T1000 (cell line): Measurements from ENCODE around the gene CXCL3.
"Not testable (repeated sequence)": the region's sequence is repeated elsewhere in the genome, so short reads cannot be mapped to it uniquely, and the experiment has no call there.

Experiments used
- DNase-seq: peaks from one replicate; lab custom pipeline; 2025; ENCODE audit warnings: mixed read lengths; lab: John Stamatoyannopoulos, UW

CXCL3 gene

GRCh38 chr4:74038425-74039314 lies at the start of gene CXCL3:
Gene CXCL3, minus strand, starts transcription at chr4:74038689. Its CDS starts 78 bp downstream, at chr4:74038611.
- peak; percentile 66 for DNase-seq

GRCh38 chr4:74087481-74087880 lies 49.0 kb upstream of the CXCL3 start:
- no peak for DNase-seq

GRCh38 chr4:74085669-74086068 lies 47.2 kb upstream of the CXCL3 start:
- no peak for DNase-seq

GRCh38 chr4:74084984-74085383 lies 46.5 kb upstream of the CXCL3 start:
- no peak for DNase-seq

GRCh38 chr4:74083546-74083945 lies 45.1 kb upstream of the CXCL3 start:
- DNase-seq: no peak

DNA sequence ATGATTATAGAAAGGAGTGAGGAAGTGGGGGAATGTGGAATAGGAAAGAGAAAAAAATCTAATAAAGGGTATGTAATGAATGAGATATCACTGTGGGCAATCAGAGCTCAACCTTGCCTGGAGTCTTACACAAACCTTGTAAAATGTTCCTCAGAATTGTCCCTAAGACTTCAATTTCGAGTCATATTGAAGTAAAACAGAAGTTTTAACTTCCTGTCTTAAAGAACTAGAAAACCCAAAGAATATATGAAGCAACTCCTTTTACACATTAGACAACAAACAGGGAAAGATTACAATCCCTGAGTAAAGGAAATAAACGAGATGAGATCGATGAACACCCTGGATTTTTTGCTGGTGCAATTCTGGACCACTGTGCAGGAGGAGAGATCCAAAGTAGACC lies 42.5 kb upstream of the CXCL3 start:
- no peak for DNase-seq

GRCh38 chr4:74080351-74080750 lies 41.9 kb upstream of the CXCL3 start:
- DNase-seq: not testable (repeated sequence)

- DNase-seq: not testable (repeated sequence)
Measured at GRCh38 chr4:74079024-74079423, 40.5 kb upstream of the CXCL3 start.

DNA sequence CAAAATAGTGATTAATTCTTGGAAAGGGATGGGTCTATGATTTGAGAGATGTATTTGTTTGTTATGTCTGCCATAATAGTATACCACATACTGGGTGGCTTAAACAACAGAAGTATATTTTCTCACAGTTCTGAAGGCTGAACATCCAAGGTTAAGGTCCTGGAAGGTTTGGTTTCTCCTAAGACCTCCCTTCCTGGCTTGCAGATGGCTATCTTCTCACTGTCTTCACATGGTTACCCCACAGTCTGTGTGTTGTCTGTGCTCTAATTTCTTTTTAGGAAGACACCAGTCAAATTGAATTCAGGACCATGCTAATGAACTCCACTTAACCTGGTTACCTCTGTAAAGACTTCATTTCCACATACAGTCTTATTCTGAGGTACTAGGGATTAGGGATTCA lies 34.9 kb upstream of the CXCL3 start:
- DNase-seq: no peak

DNA sequence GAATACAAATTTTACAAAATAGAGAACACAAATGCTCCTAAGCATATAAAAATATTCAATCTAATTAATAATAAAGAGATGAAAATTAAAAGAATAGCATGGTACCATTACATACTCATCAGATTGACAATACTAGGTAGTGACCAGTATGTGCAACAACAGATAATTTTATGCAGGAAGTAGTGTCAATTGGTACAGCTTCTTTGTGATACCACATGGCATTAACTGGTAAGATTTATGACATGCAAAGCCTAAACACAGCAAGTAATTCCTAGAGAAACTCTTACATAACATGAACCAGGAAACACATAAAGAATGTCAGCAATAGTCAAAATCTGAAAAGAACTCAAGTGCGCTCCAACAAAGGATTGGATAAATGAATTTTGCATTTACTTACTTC lies 34.2 kb upstream of the CXCL3 start:
- no peak for DNase-seq

DNA sequence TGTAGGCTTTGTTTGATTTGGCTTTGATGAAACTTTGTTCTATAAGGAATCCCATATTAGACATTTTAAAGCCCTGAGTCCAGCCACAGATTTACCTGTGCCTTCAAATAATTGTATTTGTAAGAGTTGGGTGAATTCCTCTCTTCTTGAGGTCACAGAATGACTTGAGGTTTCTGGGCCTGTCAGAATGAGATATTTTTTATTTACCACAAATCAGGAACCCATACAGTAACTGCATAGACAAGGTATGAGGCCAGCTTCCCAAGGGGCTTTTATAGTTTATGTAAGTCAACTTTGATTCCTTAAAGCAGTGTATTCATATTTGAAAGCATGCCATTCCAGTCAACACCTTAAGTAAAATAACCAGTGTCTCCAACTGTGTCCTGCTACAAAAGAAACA lies 29.1 kb upstream of the CXCL3 start:
- no peak for DNase-seq

DNA sequence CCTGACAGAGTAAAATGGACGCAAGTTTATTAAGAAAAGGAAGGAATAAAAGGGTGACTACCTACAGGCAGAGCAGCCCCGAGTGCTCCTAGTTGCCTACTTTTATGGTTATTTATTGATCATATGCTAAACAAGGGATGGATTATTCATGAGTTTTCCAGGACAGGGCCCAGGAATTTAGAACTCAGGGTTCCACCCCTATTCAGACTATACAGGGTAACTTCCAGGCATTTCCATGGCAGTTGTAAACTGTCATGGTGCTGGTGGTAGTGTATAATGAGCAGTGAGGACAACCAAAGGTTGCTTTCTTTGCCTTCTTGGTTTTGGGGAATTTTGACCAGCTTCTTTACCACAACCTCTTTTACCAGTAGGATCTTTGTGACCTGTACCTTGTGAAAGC lies 27.7 kb upstream of the CXCL3 start:
- no peak for DNase-seq

GRCh38 chr4:74065115-74065642 lies 26.7 kb upstream of the CXCL3 start:
- DNase-seq: no peak

- no peak for DNase-seq
Measured at GRCh38 chr4:74063859-74064258, 25.4 kb upstream of the CXCL3 start.

GRCh38 chr4:74062953-74063352 lies 24.5 kb upstream of the CXCL3 start:
- no peak for DNase-seq

DNA sequence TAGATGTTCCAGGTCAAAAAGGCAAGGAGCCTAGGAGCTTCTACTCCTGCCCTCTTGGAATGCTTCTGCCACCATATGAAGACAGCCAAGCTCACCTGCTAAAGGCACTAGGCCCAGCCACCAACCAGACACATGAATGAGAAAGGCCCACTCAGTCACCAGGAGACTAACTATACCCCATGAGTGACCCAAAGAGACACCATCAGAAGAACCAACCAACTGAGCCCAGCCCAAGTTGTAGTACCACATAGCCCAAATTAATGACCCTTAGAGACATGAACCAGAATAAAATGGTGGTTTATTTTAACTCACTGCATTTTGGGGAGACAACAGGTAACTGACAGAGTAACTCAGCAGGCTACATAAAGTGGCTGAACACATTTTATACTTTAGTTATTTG lies 22.9 kb upstream of the CXCL3 start:
- no peak for DNase-seq

DNA sequence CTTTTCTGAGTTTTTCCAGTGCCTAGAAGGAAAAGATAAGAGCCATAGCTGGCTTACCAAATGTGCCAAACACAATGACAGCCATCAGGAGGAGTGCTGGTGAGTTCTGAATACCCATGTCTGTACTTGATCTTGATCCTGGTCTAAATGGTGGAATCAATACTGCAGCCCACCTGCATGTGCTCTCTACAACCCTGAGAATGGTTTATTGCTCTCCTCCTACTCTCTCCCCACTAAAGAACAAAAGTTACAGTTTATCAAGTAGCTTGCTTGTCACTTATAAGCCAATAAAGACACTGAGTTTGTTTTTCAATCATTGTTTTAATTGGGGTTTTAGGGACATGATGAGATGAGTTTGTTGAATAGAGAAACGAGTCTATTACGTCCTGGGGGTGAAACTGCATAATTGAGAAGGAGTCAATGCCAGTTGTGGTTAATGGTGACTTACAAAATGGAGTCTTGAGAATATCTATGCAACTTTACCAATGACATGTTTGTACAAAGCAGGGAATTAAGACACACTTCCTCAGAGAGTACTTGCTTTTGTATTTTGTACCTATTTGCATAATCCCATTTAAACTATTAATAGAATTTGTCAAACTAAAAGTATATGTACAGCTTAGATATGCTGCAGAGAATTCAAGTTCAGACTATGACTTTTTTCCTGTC lies 20.8 kb upstream of the CXCL3 start:
- DNase-seq: no peak

GRCh38 chr4:74058048-74058651 lies 19.7 kb upstream of the CXCL3 start:
- no peak for DNase-seq

DNA sequence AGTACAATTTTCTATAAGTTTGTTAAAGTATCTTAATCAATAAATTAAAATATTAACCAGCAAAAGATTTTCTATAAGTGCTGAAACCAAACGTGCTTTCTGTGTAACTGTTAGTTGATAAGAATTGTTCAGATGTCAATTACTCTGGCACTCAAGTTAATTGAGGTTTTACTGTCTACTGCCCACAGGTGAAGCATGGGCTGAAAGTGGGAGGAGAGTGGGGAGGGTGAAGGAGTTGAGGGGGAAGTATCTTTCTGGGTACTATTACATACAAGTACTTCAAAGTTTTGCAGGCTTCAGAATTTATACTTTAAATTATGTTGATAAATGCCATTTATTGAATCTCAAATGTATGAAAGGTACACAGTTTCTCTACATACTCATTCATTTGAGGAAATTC lies 19.1 kb upstream of the CXCL3 start:
- DNase-seq: no peak

DNA sequence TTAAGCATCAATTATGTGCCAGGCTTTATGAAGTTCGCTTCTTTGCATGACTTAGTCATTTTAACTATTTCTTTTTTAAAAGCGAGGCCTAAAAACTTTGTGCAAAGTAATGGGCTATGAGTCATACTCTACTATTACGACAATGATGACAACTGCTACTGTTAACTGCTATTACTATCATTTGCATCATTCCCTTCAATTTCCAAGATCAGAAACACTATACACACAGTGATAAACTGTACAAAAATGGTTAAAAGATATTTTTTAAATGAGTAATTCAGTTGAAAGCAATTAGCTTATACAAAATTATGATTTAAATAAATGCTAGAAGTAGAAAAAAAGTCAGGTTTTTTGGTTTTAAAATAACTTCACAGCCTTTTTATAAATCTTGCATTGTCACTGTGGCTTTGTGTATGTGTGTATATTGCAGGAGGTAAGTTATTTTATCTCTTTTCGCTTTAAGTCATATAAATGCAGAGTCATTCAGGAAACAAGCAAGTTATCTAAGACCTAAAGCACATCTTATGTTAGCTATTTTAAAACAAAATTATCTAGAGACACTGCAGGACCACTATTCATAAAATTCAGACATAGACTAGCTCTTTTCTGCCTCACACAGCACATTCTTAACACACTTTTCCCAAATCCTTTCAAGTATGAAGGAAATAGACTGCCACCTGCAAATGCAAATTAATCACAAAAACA lies 18.5 kb upstream of the CXCL3 start:
- no peak for DNase-seq

GRCh38 chr4:74056114-74056857 lies 17.8 kb upstream of the CXCL3 start:
- no peak for DNase-seq
